Measurements from ENCODE around the gene PHLDB1.

- TF ChIP-seq CTCF (IDR thresholded peaks at IDR 0.05; ENCODE audit: borderline replicate concordance, extremely low read depth, low read length, poor library complexity, severe bottlenecking) (no peak), EZH2 (IDR thresholded peaks at IDR 0.05; ENCODE audit: borderline replicate concordance, low read depth, low read length, severe bottlenecking) (no peak)
Observed at GRCh38 chr11:118706546-118706825, 99.1 kb downstream of the PHLDB1 start.

All from DND-41 (cell line).